ENCODE measurements around the gene ZNG1A.
"Not testable (repeated sequence)": the region's sequence is repeated elsewhere in the genome, so short reads cannot be mapped to it uniquely, and the experiment has no call there.

GRCh38 chr9:151173-151572 is 27.7 kb downstream of the ZNG1A start:
- not testable (repeated sequence) for TF ChIP-seq CTCF (IDR thresholded peaks at IDR 0.05; ENCODE audit: insufficient read depth, low read length, poor library complexity, severe bottlenecking); EZH2phosphoT487 (conservative IDR thresholded peaks at IDR 0.05; ENCODE audit: low read length)

All from SU-DHL-6 (cell line).